ENCODE results near the gene MCF2L2. TPM values are rescaled to one million over a fixed set of nuclear protein-coding genes. Genes with fewer than 3 reads are reported as not detected.

MCF2L2 gene
- total RNA-seq, 2 donors from 2014 or later, result 0.25 to 1.4 TPM

DNA sequence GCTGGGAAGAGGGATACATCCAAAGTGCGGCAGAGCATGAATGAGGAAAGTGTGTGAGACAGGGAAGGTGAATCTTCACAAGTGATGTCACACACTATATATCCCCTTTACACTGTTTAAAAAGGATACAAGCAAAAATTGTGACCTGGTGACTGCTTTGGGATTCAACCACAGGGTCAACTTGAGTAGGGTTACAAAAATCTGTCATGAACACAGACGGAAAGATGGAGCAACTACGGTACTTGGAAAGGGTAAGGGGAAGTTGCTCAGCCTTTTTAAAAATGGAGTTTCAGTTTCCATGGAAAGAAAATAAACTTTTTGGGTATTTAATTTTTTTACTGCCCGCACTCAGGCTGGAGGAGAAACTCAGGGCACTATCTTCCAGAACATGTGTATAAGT lies 115.1 kb downstream of the MCF2L2 start:
- H3K4me1 ChIP-seq, result no peaks in the 10 kb centered on the region
- no peaks in the 10 kb centered on the region for H3K36me3 ChIP-seq
- intact Hi-C loops (cut with DNase I), result no loop called here
- TF ChIP-seq, protein P1, sequence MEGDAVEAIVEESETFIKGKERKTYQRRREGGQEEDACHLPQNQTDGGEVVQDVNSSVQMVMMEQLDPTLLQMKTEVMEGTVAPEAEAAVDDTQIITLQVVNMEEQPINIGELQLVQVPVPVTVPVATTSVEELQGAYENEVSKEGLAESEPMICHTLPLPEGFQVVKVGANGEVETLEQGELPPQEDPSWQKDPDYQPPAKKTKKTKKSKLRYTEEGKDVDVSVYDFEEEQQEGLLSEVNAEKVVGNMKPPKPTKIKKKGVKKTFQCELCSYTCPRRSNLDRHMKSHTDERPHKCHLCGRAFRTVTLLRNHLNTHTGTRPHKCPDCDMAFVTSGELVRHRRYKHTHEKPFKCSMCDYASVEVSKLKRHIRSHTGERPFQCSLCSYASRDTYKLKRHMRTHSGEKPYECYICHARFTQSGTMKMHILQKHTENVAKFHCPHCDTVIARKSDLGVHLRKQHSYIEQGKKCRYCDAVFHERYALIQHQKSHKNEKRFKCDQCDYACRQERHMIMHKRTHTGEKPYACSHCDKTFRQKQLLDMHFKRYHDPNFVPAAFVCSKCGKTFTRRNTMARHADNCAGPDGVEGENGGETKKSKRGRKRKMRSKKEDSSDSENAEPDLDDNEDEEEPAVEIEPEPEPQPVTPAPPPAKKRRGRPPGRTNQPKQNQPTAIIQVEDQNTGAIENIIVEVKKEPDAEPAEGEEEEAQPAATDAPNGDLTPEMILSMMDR (IDR thresholded peaks at IDR 0.05), result no peak
- H3K27me3 ChIP-seq, result no peaks in the 10 kb centered on the region
- no peak overlapping the region for H3K27ac ChIP-seq
- H3K9me3 ChIP-seq, result no peaks in the 10 kb centered on the region
- H3K4me3 ChIP-seq, result no peak overlapping the region
- H3K9ac ChIP-seq (ENCODE audit: low read depth in 2 of 2, low read length in 2 of 2), result no peak overlapping the region
- DNase-seq, result no peak

DNA sequence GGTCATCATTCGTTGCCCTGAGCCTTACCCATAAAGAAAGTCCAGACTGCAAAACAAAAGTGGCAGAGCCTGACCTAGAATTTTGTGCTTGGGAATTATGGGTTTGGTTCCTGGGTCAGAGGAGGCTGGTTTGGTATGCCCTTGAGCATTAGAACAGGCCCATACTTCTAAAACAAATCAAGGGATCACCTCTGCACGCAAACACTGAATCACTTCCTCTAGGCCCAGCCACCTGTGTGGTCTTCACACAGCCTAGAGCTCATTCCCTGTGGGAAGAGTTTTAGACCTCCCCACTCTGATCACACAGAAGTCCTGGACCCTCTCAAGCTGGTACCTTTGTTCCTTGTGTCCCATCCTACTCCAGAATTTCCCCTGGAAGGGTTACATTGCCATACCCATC lies 116.0 kb downstream of the MCF2L2 start:
- TF ChIP-seq, protein P1 (IDR thresholded peaks at IDR 0.05), result no peak
- H3K4me1 ChIP-seq, result no peaks in the 10 kb centered on the region
- no peak overlapping the region for H3K9ac ChIP-seq (ENCODE audit: low read depth in 2 of 2, low read length in 2 of 2)
- no peaks in the 10 kb centered on the region for H3K27me3 ChIP-seq
- H3K4me3 ChIP-seq, result no peak overlapping the region
- no peak overlapping the region for H3K27ac ChIP-seq
- no peaks in the 10 kb centered on the region for H3K36me3 ChIP-seq
- intact Hi-C loops (cut with DNase I), result no loop called here
- DNase-seq, result no peak
- no peaks in the 10 kb centered on the region for H3K9me3 ChIP-seq

DNA sequence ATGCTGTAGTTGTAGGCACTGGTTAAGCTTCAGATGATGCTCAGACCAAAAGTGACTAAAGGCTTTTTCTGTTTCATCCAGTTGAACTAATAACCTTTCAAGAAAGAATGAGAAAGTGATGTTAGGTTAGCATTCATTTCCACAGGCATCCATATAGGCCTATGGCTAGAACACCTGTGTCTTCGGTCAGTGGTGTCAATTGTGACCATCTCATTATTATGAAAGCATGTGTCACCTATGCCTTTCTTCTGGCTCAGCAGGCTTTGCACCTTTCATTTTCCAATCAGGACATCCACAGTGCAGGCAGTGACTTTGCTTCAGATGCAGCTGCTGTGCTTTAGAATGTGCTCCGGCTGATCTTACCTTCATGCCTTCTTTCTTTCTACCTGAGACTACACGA lies 117.5 kb downstream of the MCF2L2 start:
- TF ChIP-seq, protein P1 (IDR thresholded peaks at IDR 0.05), result no peak

DNA sequence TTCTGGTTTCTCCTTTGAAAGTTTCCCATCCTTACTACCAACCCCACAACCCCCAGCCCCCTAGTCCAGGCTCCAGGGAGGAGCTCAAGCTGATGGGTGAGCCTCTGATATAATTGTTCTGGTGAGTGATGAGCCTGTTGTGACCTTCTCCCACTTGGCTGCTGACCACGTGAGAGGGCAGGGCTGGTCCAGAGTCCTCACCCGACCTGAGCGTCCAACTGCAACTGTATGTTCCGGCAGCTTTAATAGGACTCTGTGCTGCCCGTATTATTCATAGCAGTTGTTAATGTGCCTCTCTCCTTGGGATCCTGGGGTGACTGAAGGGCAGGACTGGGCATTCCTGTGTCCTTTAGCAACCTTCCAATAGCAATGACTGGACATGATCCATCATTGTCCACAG lies 119.1 kb downstream of the MCF2L2 start:
- peak; percentile 83 for DNase-seq

More for the DNA sequence above, 117.5 kb downstream of the MCF2L2 start:
- no peak for DNase-seq
- Histone ChIP-seq H3K9me3 (no peaks in the 10 kb centered on the region), H3K36me3 (no peaks in the 10 kb centered on the region), H3K27me3 (no peaks in the 10 kb centered on the region), H3K4me3 (no peak overlapping the region), H3K9ac (ENCODE audit: low read depth in 2 of 2, low read length in 2 of 2) (no peak overlapping the region), H3K27ac (no peak overlapping the region), H3K4me1 (no peaks in the 10 kb centered on the region)
- intact Hi-C loops (cut with DNase I), result no loop called here

DNA sequence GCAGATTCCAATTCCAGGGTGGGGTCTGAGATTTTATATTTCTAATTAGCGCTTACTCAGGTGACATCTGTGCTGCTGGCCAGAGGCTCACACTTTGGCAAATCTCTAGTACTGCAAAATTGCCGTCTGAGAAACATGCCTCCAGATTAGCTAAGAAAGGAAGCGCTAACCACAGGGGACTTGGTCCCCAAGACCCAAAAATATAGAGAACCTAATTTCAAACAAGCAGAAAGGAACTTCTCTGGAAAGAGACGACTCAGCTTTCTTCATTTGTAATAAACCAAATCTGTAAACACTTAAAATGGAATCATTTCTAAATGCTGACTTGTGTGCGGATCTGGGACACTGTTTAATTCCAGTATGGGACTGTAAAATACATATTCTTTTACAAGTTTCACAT lies 119.7 kb downstream of the MCF2L2 start:
- Histone ChIP-seq H3K27me3 (no peaks in the 10 kb centered on the region), H3K36me3 (no peaks in the 10 kb centered on the region), H3K4me1 (no peaks in the 10 kb centered on the region), H3K9ac (ENCODE audit: low read depth in 2 of 2, low read length in 2 of 2) (peak overlapping the region in 1 of 2 donors; percentile 3), H3K4me3 (no peak overlapping the region), H3K27ac (peak overlapping the region; percentile 15), H3K9me3 (no peaks in the 10 kb centered on the region)
- intact Hi-C loops (cut with DNase I), result no loop called here
- DNase-seq, result no peak
- TF ChIP-seq, protein P1 (IDR thresholded peaks at IDR 0.05), result no peak

More for the DNA sequence above, 119.1 kb downstream of the MCF2L2 start:
- TF ChIP-seq, protein P1 (IDR thresholded peaks at IDR 0.05), result no peak
- Histone ChIP-seq H3K9ac (ENCODE audit: low read depth in 2 of 2, low read length in 2 of 2) (peak overlapping the region in 1 of 2 donors; percentile 3), H3K27me3 (no peaks in the 10 kb centered on the region), H3K4me1 (no peaks in the 10 kb centered on the region), H3K4me3 (no peak overlapping the region), H3K36me3 (no peaks in the 10 kb centered on the region), H3K27ac (no peak overlapping the region), H3K9me3 (no peaks in the 10 kb centered on the region)
- intact Hi-C loops (cut with DNase I), result no loop called here
